Fibroblast of villous mesenchyme (primary cell): Measurements from ENCODE around the gene CD81. TPM values are rescaled to one million over a fixed set of nuclear protein-coding genes. Genes with fewer than 3 reads are reported as not detected.
"Not testable (repeated sequence)": the region's sequence is repeated elsewhere in the genome, so short reads cannot be mapped to it uniquely, and the experiment has no call there.

Experiments used
- DNase-seq: peaks from one replicate; pipeline ENCODE4 v3.0.0-alpha.2; 2010; ENCODE audit warnings: low read depth
- H3K4me3 ChIP-seq: 2 replicates; pipeline ENCODE4 v1.5.1; 2011; ENCODE audit warnings: low read depth, mild to moderate bottlenecking, low read length
- CTCF ChIP-seq: IDR thresholded peaks from 2 replicates; pipeline ENCODE4 v1.5.1; 2012; ENCODE audit warnings: low read depth, mild to moderate bottlenecking, low read length; ENCODE audit not compliant: insufficient read depth
- total RNA-seq: library from RNA; depleted of rRNA; stranded (reverse); fragments of >200 nt; gene quantifications from 2 replicates; pipeline ENCODE4 v1.2.3, GENCODE V29; 2012

CD81 gene
- total RNA-seq, 1 donor = 257 TPM

- no peak overlapping the region for H3K4me3 ChIP-seq
- TF ChIP-seq CTCF = no peak
Observed at GRCh38 chr11:2359557-2359956, 17.6 kb upstream of the CD81 start.

GRCh38 chr11:2360081-2360642 is 16.9 kb upstream of the CD81 start:
- no peak overlapping the region for H3K4me3 ChIP-seq
- DNase-seq = no peak
- TF ChIP-seq CTCF = no peak

More at GRCh38 chr11:2359557-2359956, 17.6 kb upstream of the CD81 start:
- no peak for DNase-seq

- no peak for TF ChIP-seq CTCF
- H3K4me3 ChIP-seq = no peak overlapping the region
- DNase-seq = no peak
Observed at GRCh38 chr11:2361565-2361964, 15.5 kb upstream of the CD81 start.

GRCh38 chr11:2362414-2362813 is 14.7 kb upstream of the CD81 start:
- no peak for DNase-seq
- no peak overlapping the region for H3K4me3 ChIP-seq
- no peak for TF ChIP-seq CTCF

GRCh38 chr11:2363130-2363529 is 14.0 kb upstream of the CD81 start:
- no peak overlapping the region for H3K4me3 ChIP-seq
- DNase-seq = no peak
- no peak for TF ChIP-seq CTCF

GRCh38 chr11:2363577-2364370 is 13.3 kb upstream of the CD81 start:
- no peak for DNase-seq

GRCh38 chr11:2364386-2364785 is 12.7 kb upstream of the CD81 start:
- DNase-seq, H3K4me3 ChIP-seq: not testable (repeated sequence)

More at GRCh38 chr11:2363577-2364370, 13.3 kb upstream of the CD81 start:
- no peak for TF ChIP-seq CTCF
- H3K4me3 ChIP-seq = no peak overlapping the region
